Thyroid gland (tissue), 4 donors: Measurements from ENCODE around the gene CD101.

Experiments used
- CTCF ChIP-seq, 6 experiments: fragments of 200-600 bp in 3 of 6; fragments of 450-650 bp in 3 of 6; sonication (generic) in 3 of 6; IDR thresholded peaks; one replicate each; pipeline ENCODE4 v1.5.1; 2016 to 2019; ENCODE audit warnings: antibody characterized with exemption in 6 of 6, mild to moderate bottlenecking in 2 of 6, inconsistent platforms in 1 of 6, moderate library complexity in 1 of 6
- POLR2A ChIP-seq, 2 donors: fragments of 450-650 bp; IDR thresholded peaks; one replicate each; pipeline ENCODE4 v1.6.1; 2017; ENCODE audit warnings: antibody characterized with exemption in 2 of 2, mild to moderate bottlenecking in 2 of 2, moderate library complexity in 1 of 2

- TF ChIP-seq CTCF (IDR thresholded peaks at IDR 0.05) (no peak), POLR2A (IDR thresholded peaks at IDR 0.05) (no peak)
Measured at GRCh38 chr1:117068580-117068979, 67.0 kb downstream of the CD101 start.
